Lung (tissue), 12 donors: ENCODE data around the gene SYDE1. TPM values are rescaled to one million over a fixed set of nuclear protein-coding genes. Genes with fewer than 3 reads are reported as not detected.

Experiments used
- ATAC-seq: fragments of 200-7000 bp; cut with Tn5 transposase; one replicate; pipeline ENCODE4 v1.9.1; 2020; ENCODE audit warnings: moderate number of reproducible peaks; ENCODE audit not compliant: insufficient read depth, low FRiP score
- DNase-seq, 3 donors: peaks; one replicate each; pipeline ENCODE4 v3.0.0-alpha.2; 2013 to 2017
- H3K27ac ChIP-seq, 2 donors: one replicate each; pipeline ENCODE4 v1.5.1; 2013; ENCODE audit warnings: mild to moderate bottlenecking in 2 of 2, moderate library complexity in 2 of 2, control low read depth in 1 of 2, inconsistent platforms in 1 of 2, low read depth in 1 of 2, low read length in 1 of 2
- H3K27me3 ChIP-seq, 3 donors: one replicate each; pipeline ENCODE4 v1.5.1; 2013; ENCODE audit warnings: low read length in 2 of 3; ENCODE audit not compliant: control insufficient read depth in 3 of 3, insufficient read depth in 3 of 3
- H3K36me3 ChIP-seq, 4 donors: one replicate each; pipeline ENCODE4 v1.5.1; 2013; ENCODE audit warnings: low read length in 4 of 4, mild to moderate bottlenecking in 1 of 4, moderate library complexity in 1 of 4; ENCODE audit not compliant: control insufficient read depth in 4 of 4, insufficient read depth in 4 of 4
- H3K4me1 ChIP-seq, 5 donors: one replicate each; pipeline ENCODE4 v1.5.1; 2013; ENCODE audit warnings: low read length in 5 of 5, mild to moderate bottlenecking in 2 of 5, moderate library complexity in 1 of 5; ENCODE audit not compliant: control insufficient read depth in 5 of 5, insufficient read depth in 5 of 5
- H3K4me3 ChIP-seq: one replicate; pipeline ENCODE4 v1.5.1; 2013; ENCODE audit warnings: mild to moderate bottlenecking, control low read depth, moderate library complexity
- H3K9ac ChIP-seq, 2 donors: one replicate each; pipeline ENCODE4 v1.5.1; 2013; ENCODE audit warnings: low read length in 2 of 2, control low read depth in 1 of 2; ENCODE audit not compliant: insufficient read depth in 1 of 2
- H3K9me3 ChIP-seq, 4 donors: one replicate each; pipeline ENCODE4 v1.5.1; 2013; ENCODE audit warnings: low read length in 3 of 4, mild to moderate bottlenecking in 1 of 4, moderate library complexity in 1 of 4; ENCODE audit not compliant: control insufficient read depth in 4 of 4, insufficient read depth in 3 of 4
- CTCF ChIP-seq: IDR thresholded peaks from 2 replicates; pipeline ENCODE4 v1.5.1; 2012; ENCODE audit warnings: mild to moderate bottlenecking; ENCODE audit errors: control extremely low read depth, extremely low read depth
- WGBS, 2 donors: extraction: QIAGEN DNeasy Blood & Tissue Kit; methylation state at CpG; one replicate each; pipeline ENCODE4 v1.1.7; 2013; 5-methylcytosine and 5-hydroxymethylcytosine counted together
- polyA plus RNA-seq, 2 donors: library from polyadenylated mRNA; stranded (reverse); fragments of 200-250 nt; gene quantifications; one replicate each; pipeline ENCODE4 v1.2.1, GENCODE V29; 2013
- total RNA-seq, 2 donors: library from RNA; depleted of rRNA in 1 of 2; stranded (reverse); fragments of >200 nt in 1 of 2; gene quantifications; one replicate each; pipeline ENCODE4 v1.2.1, GENCODE V29; 2014 to 2021
- donor health status: control.
- donor health status: control.
- donor health status: Bipolar disorder and iron deficiency.
- donor health status: healthy.
- donor health status: DM: yes; HTN: yes; CAD: no.

Gene SYDE1
- total and polyA plus RNA-seq, 4 donors = 5.5 to 26.9 (median 16.8) TPM

- Histone ChIP-seq H3K9ac (no peak overlapping the region), H3K4me3 (no peak overlapping the region), H3K27ac (no peak overlapping the region), H3K9me3 (peaks cover 0 to 6% (median 4%) of the 10 kb centered on the region in 4 donors), H3K36me3 (no peaks in the 10 kb centered on the region), H3K27me3 (no peaks in the 10 kb centered on the region), H3K4me1 (no peaks in the 10 kb centered on the region)
- TF ChIP-seq CTCF = no peak
- ATAC-seq = no peak
- no peak for DNase-seq
- WGBS, 2 donors = 63 to 79% methylated on average over 2 of the region's 2 CpGs
Observed at GRCh38 chr19:15136234-15136954, 29.2 kb downstream of the SYDE1 start.

DNA sequence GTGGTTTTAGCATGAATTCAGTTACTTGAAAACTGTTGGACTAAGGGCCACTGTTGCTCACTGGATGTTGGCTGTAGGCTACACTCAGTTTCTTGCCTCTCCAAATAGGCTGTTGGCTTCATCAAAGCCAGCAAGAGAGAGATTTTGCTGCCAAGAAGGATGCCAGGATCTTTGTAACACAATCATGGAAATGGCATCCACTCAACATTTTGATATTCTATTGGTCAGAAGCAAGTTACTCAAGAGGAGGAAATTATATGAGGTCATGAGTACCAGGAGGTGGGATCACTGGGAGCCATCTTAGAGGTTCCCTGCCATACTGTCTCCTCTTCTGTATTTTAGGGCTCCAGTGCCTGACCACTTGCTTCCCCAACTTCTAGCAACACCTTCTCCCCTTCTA is 30.6 kb downstream of the SYDE1 start:
- no peaks in the 10 kb centered on the region for H3K36me3 ChIP-seq
- H3K4me1 ChIP-seq = peaks cover 0 to 2% (median 0%) of the 10 kb centered on the region in 5 donors
- H3K27ac ChIP-seq = no peak overlapping the region
- ATAC-seq (no peak), DNase-seq (no peak)
- H3K4me3 ChIP-seq = no peak overlapping the region
- no peaks in the 10 kb centered on the region for H3K27me3 ChIP-seq
- H3K9me3 ChIP-seq = peaks cover 0 to 6% (median 4%) of the 10 kb centered on the region in 4 donors
- TF ChIP-seq CTCF = no peak
- H3K9ac ChIP-seq = no peak overlapping the region

GRCh38 chr19:15138427-15138826 is 31.2 kb downstream of the SYDE1 start:
- Histone ChIP-seq H3K9ac (no peak overlapping the region), H3K27me3 (no peaks in the 10 kb centered on the region), H3K36me3 (no peaks in the 10 kb centered on the region), H3K4me3 (no peak overlapping the region), H3K9me3 (peaks cover 0 to 6% (median 4%) of the 10 kb centered on the region in 4 donors), H3K27ac (no peak overlapping the region), H3K4me1 (peaks cover 0 to 2% (median 0%) of the 10 kb centered on the region in 5 donors)
- 91 to 94% methylated on average over 1 of the region's 1 CpG for WGBS, 2 donors
- no peak for DNase-seq
- no peak for TF ChIP-seq CTCF
- ATAC-seq = no peak

- 94 to 97% methylated on average over 25 of the region's 25 CpGs for WGBS, 2 donors
- no peak overlapping the region for H3K4me3 ChIP-seq
- peaks cover 0 to 2% (median 0%) of the 10 kb centered on the region in 5 donors for H3K4me1 ChIP-seq
- TF ChIP-seq CTCF = no peak
- ATAC-seq = no peak
- peaks cover 0 to 6% (median 4%) of the 10 kb centered on the region in 4 donors for H3K9me3 ChIP-seq
- H3K27ac ChIP-seq = no peak overlapping the region
- no peak for DNase-seq
- no peaks in the 10 kb centered on the region for H3K36me3 ChIP-seq
- H3K27me3 ChIP-seq = no peaks in the 10 kb centered on the region
- H3K9ac ChIP-seq = no peak overlapping the region
Observed at GRCh38 chr19:15141143-15141542, 33.9 kb downstream of the SYDE1 start.
